Chondrocyte (in vitro differentiated cells): ENCODE measurements around the gene TOM1L2. TPM values are rescaled to one million over a fixed set of nuclear protein-coding genes. Genes with fewer than 3 reads are reported as not detected.

Experiments used
- DNase-seq: peaks from one replicate; pipeline ENCODE4 v3.0.0; 2021; ENCODE audit warnings: mixed read lengths, low spot score
- H3K27ac Mint-ChIP-seq: one replicate; pipeline ENCODE4 v1.8.0; 2021; ENCODE audit warnings: mild to moderate bottlenecking, moderate library complexity, mixed read lengths; ENCODE audit not compliant: unreplicated experiment
- H3K27me3 Mint-ChIP-seq: 2 replicates; pipeline ENCODE4 v1.8.0; 2021; ENCODE audit warnings: low read depth, mixed read lengths
- H3K36me3 Mint-ChIP-seq: 2 replicates; pipeline ENCODE4 v1.8.0; 2021; ENCODE audit warnings: low read depth, mixed read lengths
- H3K4me1 Mint-ChIP-seq: 2 replicates; pipeline ENCODE4 v1.8.0; 2021; ENCODE audit warnings: low read depth, mild to moderate bottlenecking, mixed read lengths
- H3K4me3 Mint-ChIP-seq: one replicate; pipeline ENCODE4 v1.8.0; 2021; ENCODE audit warnings: mild to moderate bottlenecking, moderate library complexity, mixed read lengths; ENCODE audit not compliant: unreplicated experiment
- H3K9me3 Mint-ChIP-seq: 2 replicates; pipeline ENCODE4 v1.8.0; 2021; ENCODE audit warnings: low read depth, mixed read lengths
- total RNA-seq: library from RNA; stranded (reverse); gene quantifications from 3 replicates; pipeline ENCODE4 v1.2.1, GENCODE V29; 2021
- TF ChIP-seq, protein P1 (sequence below): fragments of 200-600 bp; sonication (generic); IDR thresholded peaks from 2 replicates; pipeline ENCODE4 v1.5.0; 2021; ENCODE audit warnings: antibody characterized with exemption, mild to moderate bottlenecking, moderate library complexity

Gene TOM1L2
- total RNA-seq, 1 donor from 2014 or later = 56.1 TPM

DNA sequence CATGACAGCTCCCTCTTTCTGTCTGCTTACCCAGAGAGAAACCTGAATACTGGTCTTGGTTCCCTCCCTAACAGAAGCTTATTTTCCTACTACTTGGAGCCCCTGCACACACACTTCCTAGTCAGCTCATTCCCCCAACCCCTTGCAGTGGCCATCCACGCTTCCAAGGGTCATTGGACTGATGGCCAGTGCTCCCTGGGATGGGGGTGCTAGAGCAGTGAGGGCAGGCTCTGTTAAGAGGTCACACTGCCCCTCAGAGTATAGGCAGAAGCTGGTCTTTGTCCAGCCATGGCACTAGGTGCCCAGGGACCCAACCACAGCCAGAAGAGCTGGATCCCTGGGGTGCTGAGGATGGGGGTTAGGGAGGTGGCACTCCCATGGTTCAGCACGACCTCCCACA lies 13.0 kb upstream of the TOM1L2 start:
- Mint-ChIP-seq H3K27ac (no peak overlapping the region), H3K27me3 (no peaks in the 10 kb centered on the region)

DNA sequence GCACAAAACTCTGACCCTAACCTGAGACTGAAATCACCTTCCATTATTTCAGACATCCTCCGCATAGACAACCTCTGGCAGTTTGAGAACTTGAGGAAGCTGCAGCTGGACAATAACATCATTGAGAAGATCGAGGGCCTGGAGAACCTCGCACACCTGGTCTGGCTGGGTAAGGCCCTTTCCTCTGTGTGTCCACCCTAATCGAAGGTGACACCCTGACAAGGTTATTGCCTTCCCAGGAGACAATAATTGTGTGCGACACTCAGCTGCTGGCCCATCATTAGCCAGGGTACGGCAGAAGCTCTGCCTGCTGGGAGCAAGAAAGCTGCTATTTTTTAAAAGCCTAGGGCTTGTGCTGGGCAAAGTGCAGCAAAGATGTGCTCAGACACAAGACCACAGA lies 11.6 kb upstream of the TOM1L2 start:
- peak; percentile 47 for DNase-seq
- H3K4me3 Mint-ChIP-seq = no peak overlapping the region
- no peaks in the 10 kb centered on the region for H3K4me1 Mint-ChIP-seq
- H3K36me3 Mint-ChIP-seq = no peaks in the 10 kb centered on the region
- no peaks in the 10 kb centered on the region for H3K27me3 Mint-ChIP-seq
- H3K27ac Mint-ChIP-seq = no peak overlapping the region
- TF ChIP-seq, protein P1, sequence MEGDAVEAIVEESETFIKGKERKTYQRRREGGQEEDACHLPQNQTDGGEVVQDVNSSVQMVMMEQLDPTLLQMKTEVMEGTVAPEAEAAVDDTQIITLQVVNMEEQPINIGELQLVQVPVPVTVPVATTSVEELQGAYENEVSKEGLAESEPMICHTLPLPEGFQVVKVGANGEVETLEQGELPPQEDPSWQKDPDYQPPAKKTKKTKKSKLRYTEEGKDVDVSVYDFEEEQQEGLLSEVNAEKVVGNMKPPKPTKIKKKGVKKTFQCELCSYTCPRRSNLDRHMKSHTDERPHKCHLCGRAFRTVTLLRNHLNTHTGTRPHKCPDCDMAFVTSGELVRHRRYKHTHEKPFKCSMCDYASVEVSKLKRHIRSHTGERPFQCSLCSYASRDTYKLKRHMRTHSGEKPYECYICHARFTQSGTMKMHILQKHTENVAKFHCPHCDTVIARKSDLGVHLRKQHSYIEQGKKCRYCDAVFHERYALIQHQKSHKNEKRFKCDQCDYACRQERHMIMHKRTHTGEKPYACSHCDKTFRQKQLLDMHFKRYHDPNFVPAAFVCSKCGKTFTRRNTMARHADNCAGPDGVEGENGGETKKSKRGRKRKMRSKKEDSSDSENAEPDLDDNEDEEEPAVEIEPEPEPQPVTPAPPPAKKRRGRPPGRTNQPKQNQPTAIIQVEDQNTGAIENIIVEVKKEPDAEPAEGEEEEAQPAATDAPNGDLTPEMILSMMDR = no peak
- H3K9me3 Mint-ChIP-seq = no peaks in the 10 kb centered on the region

More for the DNA sequence above, 13.0 kb upstream of the TOM1L2 start:
- TF ChIP-seq, protein P1 = no peak
- Mint-ChIP-seq H3K4me3 (no peak overlapping the region), H3K36me3 (no peaks in the 10 kb centered on the region), H3K4me1 (peaks cover 2% of the 10 kb centered on the region), H3K9me3 (no peaks in the 10 kb centered on the region)
- no peak for DNase-seq

DNA sequence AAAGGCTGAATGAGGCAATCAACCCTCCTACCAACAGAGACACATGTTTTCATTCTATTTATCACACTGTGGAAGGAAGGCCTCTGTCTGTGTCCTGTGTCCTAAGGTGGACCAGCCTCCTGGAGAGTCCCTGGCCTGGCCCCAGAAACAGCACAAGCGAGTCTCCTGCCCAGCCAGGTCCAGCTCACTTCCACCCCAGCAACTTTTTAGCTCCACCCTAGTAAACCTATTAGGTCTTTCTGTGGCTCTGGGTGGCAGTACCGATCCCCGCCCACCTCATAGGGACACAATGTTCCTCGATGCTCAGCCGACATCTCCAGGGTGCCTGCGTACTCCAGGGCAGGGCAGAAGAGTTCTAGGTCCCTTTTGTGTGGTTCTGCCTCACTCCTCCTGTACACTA lies 11.2 kb upstream of the TOM1L2 start:
- Mint-ChIP-seq H3K4me1 (no peaks in the 10 kb centered on the region), H3K4me3 (no peak overlapping the region), H3K9me3 (no peaks in the 10 kb centered on the region), H3K27ac (no peak overlapping the region), H3K36me3 (no peaks in the 10 kb centered on the region), H3K27me3 (no peaks in the 10 kb centered on the region)
- TF ChIP-seq, protein P1 = no peak
- peak; percentile 57 for DNase-seq

DNA sequence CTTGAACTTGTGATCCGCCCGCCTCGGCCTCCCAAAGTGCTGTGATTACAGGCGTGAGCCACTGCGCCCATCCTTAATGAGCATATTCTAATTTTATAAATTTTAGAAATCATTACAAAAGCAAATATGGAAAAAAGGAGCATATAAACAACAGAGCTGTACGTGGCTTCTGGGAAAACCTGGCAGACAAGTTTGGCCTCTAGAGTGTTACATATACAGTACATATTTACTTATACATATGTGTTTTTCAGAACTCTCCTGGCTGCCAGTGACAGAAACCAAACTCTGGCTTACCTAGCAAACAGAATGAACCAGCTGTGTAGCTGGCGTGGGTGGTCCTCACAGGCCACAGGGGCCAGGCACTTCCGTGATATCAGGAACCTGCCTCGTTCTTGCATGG lies 10.6 kb upstream of the TOM1L2 start:
- Mint-ChIP-seq H3K27me3 (no peaks in the 10 kb centered on the region), H3K36me3 (no peaks in the 10 kb centered on the region), H3K4me3 (no peak overlapping the region), H3K9me3 (no peaks in the 10 kb centered on the region), H3K27ac (no peak overlapping the region), H3K4me1 (no peaks in the 10 kb centered on the region)
- DNase-seq = peak; percentile 13
- TF ChIP-seq, protein P1 = no peak

DNA sequence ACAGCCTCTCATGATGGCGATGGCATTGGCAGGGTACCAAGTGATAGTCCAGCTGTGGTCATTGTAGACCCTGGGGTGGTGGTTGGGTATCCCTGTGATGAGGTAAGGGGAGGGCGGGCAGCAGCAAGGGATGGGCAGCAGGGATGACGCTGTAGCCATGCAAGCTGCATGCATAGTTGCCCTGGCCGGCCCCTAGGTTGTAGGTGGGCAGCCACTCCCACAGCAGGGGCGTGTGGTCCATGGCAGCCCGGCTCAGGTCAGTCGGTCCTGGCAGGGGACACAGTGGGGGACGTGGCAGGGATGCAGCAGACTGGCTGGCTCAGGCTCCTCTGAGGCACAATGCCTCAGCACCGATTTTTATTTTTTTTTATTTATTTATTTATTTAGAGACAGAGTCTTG lies 9.1 kb upstream of the TOM1L2 start:
- H3K27ac Mint-ChIP-seq = no peak overlapping the region
- TF ChIP-seq, protein P1 = no peak
- no peaks in the 10 kb centered on the region for H3K27me3 Mint-ChIP-seq

More for the DNA sequence above, 9.1 kb upstream of the TOM1L2 start:
- peak; percentile 76 for DNase-seq
- no peaks in the 10 kb centered on the region for H3K9me3 Mint-ChIP-seq
- no peaks in the 10 kb centered on the region for H3K36me3 Mint-ChIP-seq
- no peak overlapping the region for H3K4me3 Mint-ChIP-seq
- no peaks in the 10 kb centered on the region for H3K4me1 Mint-ChIP-seq
